ENCODE results near the gene CEACAM3. TPM values are rescaled to one million over a fixed set of nuclear protein-coding genes. Genes with fewer than 3 reads are reported as not detected.

The CEACAM3 gene
- total RNA-seq, 1 experiment from 2014 or later: not detected

DNA sequence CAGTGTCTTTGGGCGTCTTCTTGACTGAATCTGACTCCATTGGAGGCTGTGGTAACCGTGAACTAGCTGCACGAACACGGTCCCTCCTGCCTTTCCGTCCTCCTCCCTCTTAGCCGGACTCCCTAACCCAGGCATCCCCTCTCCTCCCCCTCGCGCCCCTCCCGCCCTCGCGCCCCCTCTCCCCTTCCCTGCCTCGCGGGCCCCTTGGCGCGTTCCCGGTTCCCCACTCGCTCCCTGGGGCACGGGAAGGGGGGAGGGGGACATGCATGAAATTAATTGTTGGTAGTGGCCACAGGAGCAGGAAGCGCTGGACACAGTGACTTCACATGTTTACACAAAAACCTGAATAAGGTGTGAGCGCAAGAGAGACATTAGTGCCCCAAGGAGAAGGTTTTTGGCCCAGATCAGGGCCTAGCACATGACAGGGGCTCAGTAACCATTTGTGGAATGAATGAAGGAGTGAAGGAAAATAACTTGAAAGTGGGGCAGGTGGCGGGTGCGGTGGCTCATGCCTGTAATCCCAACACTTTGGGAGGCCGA, 48.7 kb downstream of the CEACAM3 start:
- no peaks in the 10 kb centered on the region for H3K4me1 ChIP-seq (ENCODE audit: insufficient read depth, low read length)
- H3K4me1 Mint-ChIP-seq: no peaks in the 10 kb centered on the region

More for the DNA sequence above, 48.7 kb downstream of the CEACAM3 start:
- H3K23me2 ChIP-seq (ENCODE audit: insufficient read length, low read depth, low read length, poor library complexity, severe bottlenecking): no peaks in the 10 kb centered on the region
- H3K9me3 ChIP-seq (ENCODE audit: control insufficient read depth, low read depth, low read length): no peaks in the 10 kb centered on the region
- TF ChIP-seq, protein P1, sequence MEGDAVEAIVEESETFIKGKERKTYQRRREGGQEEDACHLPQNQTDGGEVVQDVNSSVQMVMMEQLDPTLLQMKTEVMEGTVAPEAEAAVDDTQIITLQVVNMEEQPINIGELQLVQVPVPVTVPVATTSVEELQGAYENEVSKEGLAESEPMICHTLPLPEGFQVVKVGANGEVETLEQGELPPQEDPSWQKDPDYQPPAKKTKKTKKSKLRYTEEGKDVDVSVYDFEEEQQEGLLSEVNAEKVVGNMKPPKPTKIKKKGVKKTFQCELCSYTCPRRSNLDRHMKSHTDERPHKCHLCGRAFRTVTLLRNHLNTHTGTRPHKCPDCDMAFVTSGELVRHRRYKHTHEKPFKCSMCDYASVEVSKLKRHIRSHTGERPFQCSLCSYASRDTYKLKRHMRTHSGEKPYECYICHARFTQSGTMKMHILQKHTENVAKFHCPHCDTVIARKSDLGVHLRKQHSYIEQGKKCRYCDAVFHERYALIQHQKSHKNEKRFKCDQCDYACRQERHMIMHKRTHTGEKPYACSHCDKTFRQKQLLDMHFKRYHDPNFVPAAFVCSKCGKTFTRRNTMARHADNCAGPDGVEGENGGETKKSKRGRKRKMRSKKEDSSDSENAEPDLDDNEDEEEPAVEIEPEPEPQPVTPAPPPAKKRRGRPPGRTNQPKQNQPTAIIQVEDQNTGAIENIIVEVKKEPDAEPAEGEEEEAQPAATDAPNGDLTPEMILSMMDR (conservative IDR thresholded peaks at IDR 0.05): no peak
- no peak overlapping the region for H4K8ac ChIP-seq (replicated peaks; ENCODE audit: insufficient read length, low read depth, low read length)
- H2BK12ac ChIP-seq (ENCODE audit: insufficient read length, low read depth, low read length): no peak overlapping the region
- H2BK5ac ChIP-seq (ENCODE audit: insufficient read length, low read length): no peak overlapping the region
- H3K27me3 ChIP-seq (ENCODE audit: insufficient read depth, low read length): no peaks in the 10 kb centered on the region
- no peak overlapping the region for H3T11ph ChIP-seq (ENCODE audit: low read length)
- no peak overlapping the region for H2AFZ ChIP-seq (ENCODE audit: low read length)
- H3K4ac ChIP-seq (ENCODE audit: low read depth, low read length): no peak overlapping the region
- no peaks in the 10 kb centered on the region for H4K20me1 ChIP-seq (ENCODE audit: control insufficient read depth, insufficient read depth, insufficient read length)
- H3K14ac ChIP-seq (ENCODE audit: insufficient read depth, low read length): no peak overlapping the region
- WGBS (ENCODE audit: extremely low coverage, insufficient read length, low lambda C conversion rate): no CpG with 5 or more reads among the region's 23 CpGs
- H3K56ac ChIP-seq (ENCODE audit: insufficient read length, low read depth, low read length): no peak overlapping the region
- H4K91ac ChIP-seq (ENCODE audit: insufficient read length, low read depth, low read length): no peak overlapping the region
- H2BK20ac ChIP-seq (ENCODE audit: low read depth, low read length, poor library complexity, severe bottlenecking): no peak overlapping the region
- no peak overlapping the region for H2BK120ac ChIP-seq (ENCODE audit: low read depth, low read length, poor library complexity, severe bottlenecking)
- H3K79me1 ChIP-seq (ENCODE audit: insufficient read depth, low read depth, low read length, poor library complexity, severe bottlenecking): no peaks in the 10 kb centered on the region
- no peak overlapping the region for H2AK5ac ChIP-seq (ENCODE audit: insufficient read length, low read length)
- no peak for DNase-seq
- H3K4me2 ChIP-seq (ENCODE audit: insufficient read depth, insufficient read length, low read length): no peak overlapping the region
- H3K36me3 Mint-ChIP-seq (ENCODE audit: insufficient read depth in 1 of 3, low read depth in 3 of 3): peaks cover 0 to 6% (median 0%) of the 10 kb centered on the region in 3 experiments; a peak in 2 of 7 replicates
- no peak overlapping the region for H3K18ac ChIP-seq (ENCODE audit: insufficient read length, low read depth, low read length)
- H2BK15ac ChIP-seq (ENCODE audit: low read depth, low read length): no peak overlapping the region
- H3K23ac ChIP-seq (ENCODE audit: insufficient read length, low read depth, low read length): no peak overlapping the region
- peaks cover 19% of the 10 kb centered on the region for H3K27me3 Mint-ChIP-seq (ENCODE audit: low read depth)
- no peak overlapping the region for H3K27ac Mint-ChIP-seq
- H3K27ac ChIP-seq (ENCODE audit: insufficient read length, low read depth, low read length): no peak overlapping the region
- no peak overlapping the region for H3K4me3 Mint-ChIP-seq
- H3K9ac ChIP-seq (ENCODE audit: extremely low read depth, insufficient read length, low read length): no peak overlapping the region
- no peaks in the 10 kb centered on the region for H3K79me2 ChIP-seq (ENCODE audit: insufficient read depth, low read length)
- H3K9me3 Mint-ChIP-seq: peaks cover 9 to 72% of the 10 kb centered on the region in 2 experiments; a peak in 4 of 5 replicates
- no peak overlapping the region for H4K5ac ChIP-seq (ENCODE audit: insufficient read length, low read depth, low read length)
